GM19238 (cell line): ENCODE data around the gene INPP5K.
"Not testable (repeated sequence)": the region's sequence is repeated elsewhere in the genome, so short reads cannot be mapped to it uniquely, and the experiment has no call there.

Source experiments
- DNase-seq: peaks from one replicate; pipeline ENCODE4 v3.0.0; 2011; ENCODE audit warnings: low spot score; ENCODE audit not compliant: insufficient read length

INPP5K gene

DNA sequence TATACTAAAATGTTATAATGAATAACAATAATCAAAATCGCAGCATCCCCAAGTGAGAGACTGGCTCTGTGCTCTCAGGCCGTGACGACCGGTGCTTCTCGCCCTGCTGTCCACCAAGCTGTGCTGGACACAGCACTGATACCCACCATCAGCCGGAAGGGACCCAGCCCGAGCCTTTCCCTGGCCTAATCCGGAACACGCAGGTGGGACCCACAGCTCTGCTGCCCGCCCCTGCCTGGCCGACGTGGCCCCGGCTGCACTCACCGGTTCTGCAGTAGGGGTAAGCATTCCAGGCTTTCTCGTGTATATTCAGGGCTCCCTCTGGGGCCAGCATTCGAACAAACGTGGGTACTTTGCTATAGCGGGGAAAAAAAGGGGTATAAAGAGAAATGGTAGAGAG, 31.6 kb upstream of the INPP5K start:
- DNase-seq, result no peak

GRCh38 chr17:1546292-1546922, 30.0 kb upstream of the INPP5K start:
- DNase-seq, result no peak

GRCh38 chr17:1545618-1546017, 29.2 kb upstream of the INPP5K start:
- DNase-seq, result no peak

DNA sequence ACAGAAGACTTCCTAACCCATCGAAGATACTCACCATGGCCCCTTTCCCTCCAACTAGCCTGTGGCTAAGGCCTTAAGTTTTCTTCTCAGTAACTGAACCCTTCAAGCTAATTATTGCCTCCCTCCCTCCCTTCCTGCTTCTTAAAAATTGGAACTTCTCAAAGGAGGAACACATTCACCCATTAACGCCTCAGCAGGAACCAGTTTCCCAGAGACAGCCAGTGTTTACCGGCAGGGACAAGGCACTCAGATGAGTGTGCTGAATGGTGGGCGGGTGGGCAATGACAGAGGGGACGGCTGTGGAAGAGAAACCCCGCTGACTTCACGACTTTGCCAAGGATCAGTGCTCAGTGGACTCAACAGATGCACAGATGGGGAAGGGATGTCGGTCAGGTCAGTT, 25.9 kb upstream of the INPP5K start:
- DNase-seq, result no peak

DNA sequence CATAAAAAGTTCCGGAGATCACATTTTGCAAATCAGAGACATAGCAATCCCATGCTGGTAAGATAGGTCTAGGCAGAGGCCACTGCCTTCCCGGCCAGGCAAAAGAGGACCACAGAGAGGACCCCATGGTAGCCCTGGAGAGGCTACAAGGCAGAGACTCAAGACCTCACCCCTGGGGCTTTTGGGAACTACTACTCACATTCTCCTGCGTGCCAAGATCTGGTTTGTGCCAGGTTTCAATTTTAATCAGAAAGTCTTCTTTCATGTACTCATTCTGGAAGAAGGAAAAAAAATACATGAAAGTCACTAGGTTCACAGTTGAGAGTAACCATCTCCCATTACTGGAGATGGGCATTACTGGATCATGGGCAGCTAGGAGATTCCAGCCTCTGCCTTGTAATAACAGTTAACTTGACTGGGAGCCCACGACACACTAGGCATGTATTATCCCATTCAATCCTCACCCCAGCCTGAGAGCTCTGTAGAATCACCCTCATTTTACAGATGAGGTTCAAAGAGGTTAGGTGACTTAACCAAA, 25.0 kb upstream of the INPP5K start:
- no peak for DNase-seq

- no peak for DNase-seq
Measured at GRCh38 chr17:1539811-1540210, 23.4 kb upstream of the INPP5K start.

DNA sequence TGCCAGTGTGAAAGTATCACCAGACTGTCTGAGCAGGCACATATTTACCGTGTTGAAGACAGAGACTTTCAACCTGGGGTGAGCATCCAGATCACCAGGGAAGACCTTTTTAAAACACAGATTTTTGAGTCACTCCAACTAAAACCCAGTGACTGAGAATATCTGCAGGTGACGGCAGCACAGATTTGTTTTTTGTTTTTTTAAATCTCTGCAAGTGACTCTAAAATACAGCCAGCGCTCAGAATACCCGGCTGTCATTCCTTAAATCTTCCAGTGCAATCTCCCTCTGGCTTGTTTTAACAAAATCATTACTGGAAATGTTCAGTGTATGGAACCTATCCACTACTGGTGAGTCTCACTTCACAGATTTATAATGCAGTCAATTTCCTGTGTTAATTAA, 19.3 kb upstream of the INPP5K start:
- no peak for DNase-seq

GRCh38 chr17:1533661-1534325, 17.4 kb upstream of the INPP5K start:
- DNase-seq, result no peak

DNA sequence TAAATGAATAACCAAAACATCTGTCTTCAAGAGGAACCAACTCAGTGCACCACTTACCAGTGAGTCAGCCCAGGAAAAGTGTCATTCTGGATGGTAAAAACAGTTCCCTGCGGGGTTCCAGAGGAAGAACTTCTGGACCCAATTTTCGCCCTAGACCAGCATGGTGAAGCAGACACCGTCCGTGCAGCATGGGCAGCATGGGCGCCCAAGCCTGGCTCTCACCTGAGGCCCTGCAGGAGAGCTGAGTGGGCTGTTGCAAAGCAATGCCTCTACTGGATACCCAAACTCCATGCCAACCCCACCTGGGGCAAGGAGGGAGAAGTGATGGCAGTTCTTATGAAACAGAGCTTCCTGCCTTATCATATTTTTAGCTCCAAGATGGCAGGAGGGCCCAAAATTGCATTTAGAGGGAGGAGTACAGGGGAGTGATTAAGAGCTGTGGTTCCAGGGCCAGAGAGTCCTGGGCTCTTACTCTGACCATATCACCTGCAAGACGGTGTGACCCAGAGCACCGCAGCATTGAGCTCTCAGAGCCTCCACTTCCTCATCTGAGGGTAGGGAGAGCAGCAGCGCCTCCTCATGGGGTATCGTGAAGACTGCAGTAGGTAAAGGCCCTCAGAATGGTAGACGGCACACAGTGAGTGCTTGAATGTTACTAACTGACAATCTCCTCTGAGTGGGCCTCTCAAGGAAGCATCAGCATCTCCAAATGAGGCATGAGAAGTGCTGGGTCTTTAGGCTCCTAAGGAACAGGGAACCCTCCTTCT, 16.6 kb upstream of the INPP5K start:
- no peak for DNase-seq

GRCh38 chr17:1529863-1530262, 13.5 kb upstream of the INPP5K start:
- DNase-seq, result no peak

GRCh38 chr17:1526876-1527275, 10.5 kb upstream of the INPP5K start:
- not testable (repeated sequence) for DNase-seq

GRCh38 chr17:1522626-1523025, 6.2 kb upstream of the INPP5K start:
- DNase-seq, result no peak

DNA sequence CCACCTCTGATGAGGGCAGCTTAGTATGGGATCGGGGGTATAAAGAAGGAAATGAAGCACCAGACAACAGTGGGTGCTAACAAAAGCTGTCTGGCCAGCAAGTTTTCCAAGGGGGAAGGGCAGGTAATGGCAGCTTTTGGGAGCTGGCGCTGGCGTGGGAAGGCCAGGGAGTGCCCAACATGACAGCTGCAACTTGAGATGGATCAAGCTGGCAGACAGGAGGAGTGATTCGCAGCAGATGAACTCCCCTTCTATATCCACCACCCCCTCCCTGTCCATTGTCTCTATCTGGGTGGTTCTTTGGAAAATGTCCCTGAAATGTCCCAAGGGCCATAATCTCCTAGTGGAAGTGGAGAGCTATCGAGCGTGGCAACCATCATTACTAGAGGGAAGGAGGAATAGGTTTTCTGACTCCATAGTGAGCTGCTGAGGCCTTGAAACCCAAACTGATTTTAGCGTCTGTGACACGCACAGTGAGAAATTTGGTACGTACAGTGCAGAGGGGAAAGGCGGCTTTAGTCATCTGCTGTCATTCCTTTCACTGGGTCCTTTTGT, 4.8 kb upstream of the INPP5K start:
- DNase-seq, result no peak

GRCh38 chr17:1519678-1520077, 3.3 kb upstream of the INPP5K start:
- no peak for DNase-seq

DNA sequence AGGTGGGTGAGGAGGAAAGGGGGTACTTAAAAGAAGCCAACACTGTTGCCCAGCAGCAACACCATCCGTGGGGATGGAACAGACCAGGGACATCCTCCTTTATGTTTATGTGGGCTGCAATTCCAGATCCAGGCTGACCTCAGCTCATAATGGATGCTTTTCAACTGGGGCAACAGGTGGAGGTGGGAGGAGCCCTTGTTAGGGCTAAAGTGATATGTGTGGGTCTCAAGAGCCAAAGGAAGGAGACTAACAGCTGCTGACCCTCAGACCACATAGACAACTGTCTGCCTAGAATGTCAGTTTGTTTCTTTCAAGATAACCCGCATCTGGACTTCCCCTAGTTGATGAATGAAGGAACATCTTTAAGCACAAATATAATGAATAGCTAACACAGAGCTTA, 2.0 kb upstream of the INPP5K start:
- no peak for DNase-seq

- DNase-seq, result peak; percentile 74
Measured at GRCh38 chr17:1515640-1516387, 598 bp downstream of the INPP5K start.

- DNase-seq, result no peak
Measured at GRCh38 chr17:1512351-1512750, 4.1 kb downstream of the INPP5K start.

DNA sequence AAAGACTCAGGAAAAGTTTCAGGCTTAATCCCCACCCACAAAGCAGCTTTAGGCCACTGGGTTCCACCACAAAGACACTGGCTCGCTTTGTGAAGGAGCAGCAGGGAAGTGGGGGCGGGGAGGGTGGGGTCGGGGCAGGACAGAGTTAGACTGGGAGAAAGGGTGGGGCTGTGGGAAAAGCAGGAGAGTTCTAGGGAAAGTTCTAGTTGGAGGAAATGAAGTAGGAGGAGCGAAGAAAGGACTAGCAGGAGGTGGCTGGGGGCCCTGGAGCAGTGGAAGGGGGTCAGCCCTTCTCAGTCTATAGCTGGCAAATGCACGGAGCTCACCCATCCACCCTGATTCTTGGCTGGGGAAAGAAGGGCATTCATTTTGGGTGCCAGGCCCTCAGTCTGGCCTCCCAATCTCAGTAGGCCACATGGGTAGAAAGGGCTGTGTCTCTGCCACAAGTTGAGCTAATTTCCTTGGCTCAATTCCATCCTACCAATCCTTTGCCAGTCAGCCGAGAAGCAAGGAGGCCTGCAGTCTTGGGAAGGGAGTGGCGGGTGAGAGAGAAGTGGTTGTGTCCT, 4.6 kb downstream of the INPP5K start:
- DNase-seq, result no peak

- DNase-seq, result no peak
Measured at GRCh38 chr17:1511290-1511689, 5.1 kb downstream of the INPP5K start.

GRCh38 chr17:1509290-1509881, 7.0 kb downstream of the INPP5K start:
- no peak for DNase-seq

- DNase-seq, result not testable (repeated sequence)
Measured at GRCh38 chr17:1508709-1509108, 7.7 kb downstream of the INPP5K start.
